Liver (tissue), 9 donors: ENCODE measurements around the gene LY86. TPM values are rescaled to one million over a fixed set of nuclear protein-coding genes. Genes with fewer than 3 reads are reported as not detected.

Experiments
- DNase-seq: peaks from one replicate; pipeline ENCODE4 v3.0.0-alpha.2; 2017; ENCODE audit warnings: low spot score
- H3K27ac ChIP-seq, 2 donors: one replicate each; pipeline ENCODE4 v1.7.0; 2013; ENCODE audit warnings: inconsistent platforms in 2 of 2, low read length in 2 of 2, control low read depth in 1 of 2, low read depth in 1 of 2, mild to moderate bottlenecking in 1 of 2
- H3K27me3 ChIP-seq, 4 donors: one replicate each; pipeline versions ENCODE4 v1.6.1 to v1.7.0; 2013; ENCODE audit warnings: low read length in 3 of 4, inconsistent platforms in 1 of 4, mild to moderate bottlenecking in 1 of 4, moderate library complexity in 1 of 4; ENCODE audit not compliant: control insufficient read depth in 4 of 4, insufficient read depth in 4 of 4
- H3K36me3 ChIP-seq, 4 donors: one replicate each; pipeline versions ENCODE4 v1.6.1 to v1.7.0; 2013; ENCODE audit warnings: low read length in 3 of 4, mild to moderate bottlenecking in 3 of 4, low read depth in 1 of 4, moderate library complexity in 1 of 4; ENCODE audit not compliant: control insufficient read depth in 4 of 4, insufficient read depth in 3 of 4
- H3K4me1 ChIP-seq, 4 donors: one replicate each; pipeline versions ENCODE4 v1.6.1 to v1.7.0; 2013; ENCODE audit warnings: low read length in 3 of 4, mild to moderate bottlenecking in 3 of 4, moderate library complexity in 1 of 4; ENCODE audit not compliant: control insufficient read depth in 4 of 4, insufficient read depth in 4 of 4
- H3K4me3 ChIP-seq, 3 donors: one replicate each; pipeline versions ENCODE4 v1.6.1 to v1.7.0; 2013; ENCODE audit warnings: low read length in 3 of 3, control low read depth in 1 of 3, low read depth in 1 of 3, mild to moderate bottlenecking in 1 of 3
- H3K9ac ChIP-seq, 2 donors: one replicate each; pipeline ENCODE4 v1.7.0; 2013; ENCODE audit warnings: low read length in 2 of 2, mild to moderate bottlenecking in 2 of 2, moderate library complexity in 2 of 2, control low read depth in 1 of 2, low read depth in 1 of 2
- H3K9me3 ChIP-seq, 4 donors: one replicate each; pipeline versions ENCODE4 v1.6.1 to v1.7.0; 2013; ENCODE audit warnings: low read length in 3 of 4; ENCODE audit not compliant: control insufficient read depth in 4 of 4
- ATF3 ChIP-seq: IDR thresholded peaks from 2 replicates; pipeline ENCODE4 v1.6.1; 2016; ENCODE audit warnings: antibody characterized with exemption
- CTCF ChIP-seq: fragments of 150-350 bp; IDR thresholded peaks from 2 replicates; pipeline ENCODE4 v1.5.1; 2017; ENCODE audit warnings: improper control_type of control experiment, low read depth, low read length; ENCODE audit not compliant: missing input control
- FOXA2 ChIP-seq: IDR thresholded peaks from 2 replicates; pipeline ENCODE4 v1.6.1; 2016; ENCODE audit warnings: antibody characterized with exemption
- HNF4A ChIP-seq, 2 donors: conservative IDR thresholded peaks; 2 replicates each; pipeline ENCODE4 v1.6.1; 2016; ENCODE audit warnings: antibody characterized with exemption in 2 of 2, mild to moderate bottlenecking in 2 of 2
- JUND ChIP-seq, 2 donors: IDR thresholded peaks; 2 replicates each; pipeline ENCODE4 v1.6.1; 2016; ENCODE audit warnings: antibody characterized with exemption in 2 of 2
- MAX ChIP-seq: IDR thresholded peaks from 2 replicates; pipeline ENCODE4 v1.6.1; 2016; ENCODE audit warnings: antibody characterized with exemption
- NR2F2 ChIP-seq: IDR thresholded peaks from 2 replicates; pipeline ENCODE4 v1.6.1; 2016; ENCODE audit warnings: antibody characterized with exemption
- SP1 ChIP-seq: IDR thresholded peaks from 2 replicates; pipeline ENCODE4 v1.6.1; 2018; ENCODE audit warnings: antibody characterized with exemption, mild to moderate bottlenecking
- YY1 ChIP-seq: IDR thresholded peaks from 2 replicates; pipeline ENCODE4 v1.6.1; 2016; ENCODE audit warnings: antibody characterized with exemption, mild to moderate bottlenecking
- WGBS: extraction: QIAGEN DNeasy Blood & Tissue Kit; methylation state at CpG from one replicate; pipeline ENCODE4 v1.1.7; 2013; 5-methylcytosine and 5-hydroxymethylcytosine counted together
- polyA plus RNA-seq, 2 donors: library from polyadenylated mRNA; stranded (reverse) in 1 of 2; unstranded in 1 of 2; fragments of 200-250 nt in 1 of 2; fragments of >200 nt in 1 of 2; fragmentation: Nextera tagmentation in 1 of 2; extraction: Ambion mirVana in 1 of 2; gene quantifications; one replicate each; pipeline versions ENCODE4 v1.2.1 to v1.2.3, GENCODE V29; 2013 to 2015
- total RNA-seq, 2 donors: library from RNA; depleted of rRNA; stranded (reverse); fragments of >200 nt; gene quantifications; one replicate each; pipeline ENCODE4 v1.2.3, GENCODE V29; 2014
- donor health status: healthy.
- donor health status: healthy.
- donor health status: healthy.
- donor health status: healthy.
- donor health status: healthy.

The LY86 gene
- total and polyA plus RNA-seq, 4 donors = 1.4 to 7.8 (median 3.7) TPM

GRCh38 chr6:6694368-6694780, 105.9 kb downstream of the LY86 start:
- Histone ChIP-seq H3K4me3 (no peak overlapping the region), H3K27me3 (no peaks in the 10 kb centered on the region), H3K4me1 (peaks cover 0 to 9% (median 2%) of the 10 kb centered on the region in 4 donors), H3K36me3 (no peaks in the 10 kb centered on the region), H3K27ac (no peak overlapping the region), H3K9me3 (no peaks in the 10 kb centered on the region), H3K9ac (no peak overlapping the region)
- TF ChIP-seq MAX (no peak), ATF3 (no peak), SP1 (no peak)
- WGBS = 79% methylated on average over 6 of the region's 6 CpGs
- DNase-seq = no peak

- 73% methylated on average over 18 of the region's 18 CpGs for WGBS
- H3K27me3 ChIP-seq = no peaks in the 10 kb centered on the region
- H3K36me3 ChIP-seq = no peaks in the 10 kb centered on the region
- no peak overlapping the region for H3K4me3 ChIP-seq
- no peak overlapping the region for H3K27ac ChIP-seq
- H3K9me3 ChIP-seq = no peaks in the 10 kb centered on the region
- TF ChIP-seq YY1 (no peak), JUND (IDR thresholded peaks at IDR 0.05) (no peak), MAX (no peak), ATF3 (no peak), CTCF (no peak), NR2F2 (no peak), SP1 (no peak), FOXA2 (no peak)
- peaks cover 0 to 5% (median 2%) of the 10 kb centered on the region in 4 donors for H3K4me1 ChIP-seq
- H3K9ac ChIP-seq = no peak overlapping the region
- DNase-seq = peak; percentile 77
Measured at GRCh38 chr6:6694825-6695624, 106.5 kb downstream of the LY86 start.

GRCh38 chr6:6695625-6696276, 107.2 kb downstream of the LY86 start:
- no peak for DNase-seq
- WGBS = 70% methylated on average over 6 of the region's 6 CpGs
- no peaks in the 10 kb centered on the region for H3K36me3 ChIP-seq
- H3K27me3 ChIP-seq = no peaks in the 10 kb centered on the region
- peaks cover 0 to 5% (median 2%) of the 10 kb centered on the region in 4 donors for H3K4me1 ChIP-seq
- H3K27ac ChIP-seq = no peak overlapping the region
- H3K9ac ChIP-seq = no peak overlapping the region
- H3K4me3 ChIP-seq = no peak overlapping the region
- H3K9me3 ChIP-seq = no peaks in the 10 kb centered on the region
- no peak for TF ChIP-seq HNF4A (conservative IDR thresholded peaks at IDR 0.05)
